ENCODE measurements around the gene SMIM22.

SMIM22 gene

DNA sequence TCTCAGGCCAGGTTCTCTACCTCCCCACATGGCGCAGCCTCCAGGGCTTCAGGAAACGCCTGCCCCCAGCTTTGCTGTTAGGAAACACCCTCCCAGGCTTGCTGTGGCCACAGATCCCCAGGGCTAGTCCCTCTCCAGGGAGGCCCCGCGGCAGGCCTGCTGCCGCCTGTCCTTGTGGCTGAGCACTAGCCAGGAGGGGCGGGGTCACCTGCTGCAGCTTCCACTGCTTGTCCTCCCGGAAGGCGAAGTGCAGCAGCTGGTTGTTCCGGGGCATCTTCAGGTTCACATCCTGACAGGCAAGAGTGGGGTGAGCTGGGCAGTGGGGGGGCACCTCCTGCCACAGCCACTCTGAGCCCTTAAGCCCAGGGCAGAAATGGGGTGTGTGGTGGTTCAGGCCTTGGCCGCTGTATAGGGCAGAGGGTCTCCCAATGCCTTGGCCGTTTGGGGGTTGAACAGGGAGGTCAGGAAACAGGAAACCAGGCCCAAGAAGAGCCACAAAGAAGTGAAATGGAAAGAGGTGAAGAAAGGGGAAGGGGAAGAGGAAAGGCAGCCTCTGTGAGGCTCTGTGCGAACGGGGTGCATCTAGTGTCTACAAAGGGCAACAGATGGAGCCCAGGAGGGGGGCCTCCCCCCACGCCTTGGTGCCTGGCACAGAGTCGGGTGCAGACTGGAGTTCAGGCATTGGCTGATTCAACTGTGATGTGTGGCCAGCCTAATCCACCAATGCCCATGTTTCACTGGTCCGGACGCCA, 5.3 kb downstream of the SMIM22 start:
- H3K9me3 Mint-ChIP-seq, result no peaks in the 10 kb centered on the region
- no peak overlapping the region for H3K27ac Mint-ChIP-seq
- no peaks in the 10 kb centered on the region for H3K27me3 Mint-ChIP-seq
- ATAC-seq (no peak), DNase-seq (no peak)
- H3K4me1 Mint-ChIP-seq, result peaks cover 26% of the 10 kb centered on the region
- H3K4me3 Mint-ChIP-seq, result peak overlapping the region; percentile 53 to 59

DNA sequence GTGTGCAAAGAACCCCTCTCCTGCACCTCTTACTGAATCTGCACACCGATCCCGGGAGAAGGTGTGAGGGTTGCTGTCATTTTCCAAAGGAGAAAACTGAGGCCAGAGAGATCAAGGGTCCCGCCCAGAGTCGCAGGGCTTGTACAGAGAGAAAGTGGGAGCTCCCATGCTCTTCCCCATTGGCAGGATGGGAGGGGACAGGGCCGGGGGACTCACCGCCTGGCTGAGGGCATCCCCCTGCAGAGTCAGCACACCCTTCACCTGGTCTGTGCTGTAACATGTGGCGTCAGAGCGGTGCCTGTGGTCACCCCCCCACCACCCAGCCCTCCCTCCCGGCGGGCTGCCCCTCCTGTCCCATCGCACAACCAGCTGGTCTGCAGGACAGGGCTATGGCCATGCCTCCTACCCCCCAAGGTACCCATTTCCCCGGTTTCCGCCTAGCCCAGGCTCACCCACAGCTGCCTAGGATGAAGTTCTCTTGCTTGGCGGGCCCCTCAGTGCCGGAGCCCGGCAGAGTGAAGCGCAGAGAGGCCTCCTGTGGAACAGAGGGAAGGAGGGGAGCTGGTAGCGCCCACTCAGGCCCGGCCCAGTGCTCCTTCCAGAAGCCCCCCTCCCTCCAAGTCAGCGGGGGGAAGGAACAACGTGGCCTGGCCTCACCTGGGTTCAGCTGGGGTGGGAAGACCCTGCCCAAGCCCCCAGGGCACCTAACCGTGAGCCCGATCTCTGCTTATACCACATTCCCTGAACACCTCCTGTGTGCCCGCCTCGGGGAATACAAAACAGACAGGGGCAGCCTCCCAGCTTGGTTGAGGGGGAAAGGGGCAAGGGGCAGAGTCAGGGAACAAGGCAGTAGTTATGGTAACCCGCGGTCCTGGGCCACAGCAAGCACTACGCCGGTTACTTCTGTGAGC, 6.1 kb downstream of the SMIM22 start:
- Mint-ChIP-seq H3K27ac (peak overlapping the region in 1 of 2 donors; percentile 48), H3K27me3 (no peaks in the 10 kb centered on the region), H3K4me3 (peak overlapping the region; percentile 82 to 91), H3K9me3 (no peaks in the 10 kb centered on the region), H3K4me1 (peaks cover 26% of the 10 kb centered on the region)
- ATAC-seq (no peak), DNase-seq (no peak)

- Mint-ChIP-seq H3K4me3 (peak within 1 kb of the TSS; percentile 87 to 91), H3K9me3 (no peaks in the 10 kb centered on the region), H3K27ac (peak within 1 kb of the TSS; percentile 54 to 57), H3K4me1 (peaks cover 26% of the 10 kb centered on the region), H3K27me3 (no peaks in the 10 kb centered on the region)
- DNase-seq, result peak in 1 of 2 donors; percentile 69
- peak; percentile 68 for ATAC-seq
Measured at GRCh38 chr16:4801962-4802658, 6.9 kb downstream of the SMIM22 start, which contains the start of gene ROGDI. Gene ROGDI (minus strand): TSS chr16:4802633. CDS start chr16:4802571, 62 bp downstream.

DNA sequence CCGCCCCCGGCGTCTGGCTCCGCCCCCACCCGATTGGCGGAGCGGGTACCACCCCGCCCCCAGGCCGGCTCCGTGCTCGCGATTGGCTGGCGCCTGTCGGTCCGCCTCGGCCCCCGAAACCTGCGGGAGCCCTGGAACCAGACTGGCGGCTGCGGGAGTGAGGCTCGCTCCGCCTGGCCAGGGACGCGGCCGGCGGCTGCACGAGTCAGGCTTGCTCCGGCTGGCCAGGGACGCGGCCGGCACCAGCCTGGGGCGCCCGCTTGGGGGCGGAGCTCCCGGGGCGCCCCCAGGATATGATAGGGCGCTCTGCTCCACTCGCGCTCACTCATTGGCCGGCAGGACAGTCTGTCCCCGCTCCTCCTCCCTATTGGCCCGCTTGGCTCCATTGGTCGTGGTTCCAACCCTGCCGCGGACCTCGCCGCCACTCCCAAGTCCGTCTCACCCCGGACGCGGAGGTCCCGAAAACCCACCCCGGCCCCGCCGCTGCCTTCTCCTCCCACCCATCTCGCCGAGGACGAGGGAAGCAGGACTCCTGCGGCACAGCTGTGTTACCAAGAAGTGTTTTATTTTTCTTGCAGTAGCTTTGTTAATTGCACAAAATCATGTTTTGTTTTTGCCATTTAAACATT, 7.6 kb downstream of the SMIM22 start:
- H3K27ac Mint-ChIP-seq, result peak overlapping the region in 1 of 2 donors; percentile 54
- peak overlapping the region; percentile 86 to 87 for H3K4me3 Mint-ChIP-seq
- ATAC-seq, result peak; percentile 96
- no peaks in the 10 kb centered on the region for H3K9me3 Mint-ChIP-seq
- peaks cover 26% of the 10 kb centered on the region for H3K4me1 Mint-ChIP-seq
- DNase-seq, result peak; percentile 86 to 91
- no peaks in the 10 kb centered on the region for H3K27me3 Mint-ChIP-seq

DNA sequence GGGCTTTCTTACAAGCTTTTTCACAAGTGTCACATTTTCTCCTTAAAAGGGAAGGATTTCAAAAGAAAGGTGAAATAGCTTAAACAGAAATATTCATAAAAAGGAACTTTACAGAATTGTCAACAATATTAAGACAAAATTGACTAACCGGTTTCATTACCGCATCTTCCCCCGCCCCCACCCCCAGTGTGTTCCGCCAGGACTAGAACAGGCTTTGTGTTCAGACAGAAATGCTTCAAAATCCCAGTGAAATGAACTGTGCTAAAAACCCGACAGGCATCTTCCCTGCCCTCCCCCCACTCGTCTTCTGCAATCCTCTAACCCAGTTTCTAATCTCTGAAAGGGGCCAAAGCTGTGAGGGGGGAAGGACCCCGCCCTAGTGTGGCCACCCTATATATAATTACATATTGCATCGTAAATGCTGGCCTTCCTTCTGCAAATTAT, 8.3 kb downstream of the SMIM22 start:
- Mint-ChIP-seq H3K9me3 (no peaks in the 10 kb centered on the region), H3K27me3 (no peaks in the 10 kb centered on the region), H3K4me1 (peaks cover 26% of the 10 kb centered on the region), H3K27ac (no peak overlapping the region), H3K4me3 (peak overlapping the region; percentile 86 to 87)
- DNase-seq (no peak), ATAC-seq (no peak)

GRCh38 chr16:4803898-4804762, 9.0 kb downstream of the SMIM22 start:
- DNase-seq, result no peak
- H3K4me3 Mint-ChIP-seq, result peak overlapping the region in 1 of 2 donors; percentile 49
- no peaks in the 10 kb centered on the region for H3K27me3 Mint-ChIP-seq
- H3K4me1 Mint-ChIP-seq, result peaks cover 26% of the 10 kb centered on the region
- H3K27ac Mint-ChIP-seq, result no peak overlapping the region
- no peaks in the 10 kb centered on the region for H3K9me3 Mint-ChIP-seq
- no peak for ATAC-seq

- DNase-seq, result no peak
- no peak overlapping the region for H3K27ac Mint-ChIP-seq
- no peaks in the 10 kb centered on the region for H3K9me3 Mint-ChIP-seq
- no peak for ATAC-seq
- H3K27me3 Mint-ChIP-seq, result no peaks in the 10 kb centered on the region
- H3K4me3 Mint-ChIP-seq, result no peak overlapping the region
- H3K4me1 Mint-ChIP-seq, result peaks cover 26% of the 10 kb centered on the region
Measured at GRCh38 chr16:4805231-4805630, 10.1 kb downstream of the SMIM22 start.

DNA sequence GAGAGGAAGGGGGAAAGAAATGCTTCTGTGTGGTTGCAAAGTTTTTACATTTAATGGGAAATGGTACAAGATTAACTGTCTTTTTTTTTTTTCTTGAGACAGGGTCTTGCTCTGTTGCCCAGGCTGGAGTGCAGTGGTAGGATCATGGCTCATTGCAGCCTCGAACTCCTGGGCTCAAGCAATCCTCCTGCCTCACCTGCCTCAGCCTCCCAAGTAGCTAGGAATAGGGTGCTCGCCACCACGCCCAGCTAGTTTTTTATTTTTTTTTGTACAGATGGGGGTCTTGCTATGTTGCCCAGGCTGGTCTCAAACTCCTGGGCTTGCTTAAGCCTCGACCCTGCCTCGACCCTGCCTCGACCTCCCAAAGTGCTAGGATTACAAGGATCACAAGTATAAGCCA, 11.1 kb downstream of the SMIM22 start:
- no peak overlapping the region for H3K27ac Mint-ChIP-seq
- ATAC-seq (no peak), DNase-seq (no peak)
- H3K4me1 Mint-ChIP-seq, result peaks cover 23% of the 10 kb centered on the region
- H3K27me3 Mint-ChIP-seq, result no peaks in the 10 kb centered on the region
- no peak overlapping the region for H3K4me3 Mint-ChIP-seq
- H3K9me3 Mint-ChIP-seq, result no peaks in the 10 kb centered on the region

DNA sequence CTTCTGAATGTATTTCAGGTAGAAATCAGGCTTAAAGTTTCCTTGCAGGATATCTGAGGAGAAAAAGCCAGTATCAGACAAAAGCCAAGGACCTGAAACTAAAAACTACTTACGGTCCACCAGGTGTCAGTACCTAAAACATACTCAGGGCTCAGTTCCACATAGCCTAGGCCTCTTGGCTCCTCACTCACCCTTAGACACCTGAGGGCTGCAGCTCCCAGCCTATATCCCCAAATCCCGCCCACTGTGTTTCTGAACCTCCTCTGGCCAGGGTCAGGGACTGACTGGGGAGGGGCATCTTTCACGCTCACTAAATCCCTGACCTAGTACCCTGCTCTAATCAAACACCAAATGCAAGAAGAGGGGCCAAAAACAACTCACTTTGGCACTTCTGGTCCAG, 16.1 kb downstream of the SMIM22 start:
- Mint-ChIP-seq H3K4me3 (no peak overlapping the region), H3K9me3 (no peaks in the 10 kb centered on the region), H3K27me3 (no peaks in the 10 kb centered on the region), H3K4me1 (no peaks in the 10 kb centered on the region), H3K27ac (no peak overlapping the region)
- no peak for DNase-seq
- no peak for ATAC-seq

GRCh38 chr16:4811773-4812172, 16.6 kb downstream of the SMIM22 start:
- DNase-seq (no peak), ATAC-seq (no peak)
- no peaks in the 10 kb centered on the region for H3K4me1 Mint-ChIP-seq
- H3K4me3 Mint-ChIP-seq, result no peak overlapping the region
- H3K27me3 Mint-ChIP-seq, result no peaks in the 10 kb centered on the region
- H3K9me3 Mint-ChIP-seq, result no peaks in the 10 kb centered on the region
- peak overlapping the region in 1 of 2 donors; percentile 88 for H3K27ac Mint-ChIP-seq

DNA sequence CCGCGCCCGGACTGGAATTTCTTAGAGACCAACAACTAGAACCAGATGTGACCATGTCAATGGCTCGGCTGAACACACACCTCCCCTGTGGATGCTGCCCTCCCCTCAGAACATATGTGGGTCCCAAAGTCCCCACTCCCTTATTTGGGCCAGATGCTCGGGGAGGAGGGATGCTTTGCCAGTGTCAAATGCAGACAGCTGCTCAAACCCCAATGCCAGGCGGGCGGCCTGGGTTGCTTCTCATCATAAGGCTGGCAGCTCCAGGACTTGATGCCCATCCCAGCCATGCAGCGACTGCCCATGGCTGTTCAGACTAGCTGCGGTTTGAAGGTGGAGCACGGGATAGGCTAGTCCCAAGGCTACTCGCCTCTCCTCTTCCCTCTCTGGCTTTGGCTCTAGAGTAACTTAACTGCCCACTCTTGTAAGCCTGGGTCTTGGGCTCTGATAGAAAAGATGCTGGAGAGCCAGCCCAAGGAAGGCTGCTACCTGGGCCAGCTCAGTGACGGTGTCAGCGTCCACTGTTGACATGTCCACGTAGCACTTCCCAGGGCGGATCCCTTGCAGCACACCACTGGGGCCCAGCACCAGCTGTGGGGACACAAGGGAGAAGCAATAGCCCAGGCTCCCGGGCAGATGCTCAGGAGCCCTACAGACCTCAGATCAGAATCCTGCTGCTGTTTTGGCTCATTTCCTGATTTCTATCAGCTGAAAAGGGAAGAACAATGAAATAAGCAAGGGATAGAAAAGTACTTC, 18.3 kb downstream of the SMIM22 start:
- ATAC-seq (no peak), DNase-seq (no peak)
- no peaks in the 10 kb centered on the region for H3K4me1 Mint-ChIP-seq
- H3K27ac Mint-ChIP-seq, result no peak overlapping the region
- no peak overlapping the region for H3K4me3 Mint-ChIP-seq
- no peaks in the 10 kb centered on the region for H3K27me3 Mint-ChIP-seq
- no peaks in the 10 kb centered on the region for H3K9me3 Mint-ChIP-seq

DNA sequence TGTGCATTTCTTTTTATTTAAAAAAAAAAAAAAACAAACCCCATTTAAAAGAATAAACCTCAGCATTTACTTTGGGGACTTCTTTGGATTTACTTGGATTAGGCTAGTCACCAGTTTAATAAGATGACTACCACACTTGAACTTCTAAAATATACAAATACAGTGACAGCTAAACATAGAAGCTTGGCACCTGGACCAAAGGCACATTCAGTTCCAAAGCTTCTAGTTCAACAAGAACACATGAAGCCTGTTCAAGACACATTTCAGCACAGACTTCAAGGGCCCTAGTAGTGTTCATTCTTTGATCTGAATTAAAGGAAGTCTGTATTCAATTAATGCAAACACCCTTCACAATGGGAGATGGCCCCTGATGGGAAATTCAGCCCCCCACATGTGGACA, 18.9 kb downstream of the SMIM22 start:
- Mint-ChIP-seq H3K9me3 (no peaks in the 10 kb centered on the region), H3K4me1 (no peaks in the 10 kb centered on the region), H3K27ac (peak overlapping the region in 1 of 2 donors; percentile 80), H3K4me3 (no peak overlapping the region), H3K27me3 (no peaks in the 10 kb centered on the region)
- DNase-seq (no peak), ATAC-seq (no peak)

- H3K27ac Mint-ChIP-seq, result no peak overlapping the region
- DNase-seq (no peak), ATAC-seq (no peak)
Measured at GRCh38 chr16:4814542-4815173, 19.5 kb downstream of the SMIM22 start.

More at GRCh38 chr16:4814542-4815173, 19.5 kb downstream of the SMIM22 start:
- H3K4me1 Mint-ChIP-seq, result no peaks in the 10 kb centered on the region
- H3K4me3 Mint-ChIP-seq, result no peak overlapping the region
- no peaks in the 10 kb centered on the region for H3K27me3 Mint-ChIP-seq
- H3K9me3 Mint-ChIP-seq, result no peaks in the 10 kb centered on the region

Data from stimulated activated naive CD8-positive, alpha-beta T cell treated with anti-CD3 and anti-CD28 coated beads, Interleukin-15, amount 100 ng/mL, for 72 hours (primary cell).